Measurements from ENCODE around the gene ULK2. TPM values are rescaled to one million over a fixed set of nuclear protein-coding genes. Genes with fewer than 3 reads are reported as not detected.

ULK2 gene
- total RNA-seq, 1 experiment from 2014 or later, result 7.3 TPM

DNA sequence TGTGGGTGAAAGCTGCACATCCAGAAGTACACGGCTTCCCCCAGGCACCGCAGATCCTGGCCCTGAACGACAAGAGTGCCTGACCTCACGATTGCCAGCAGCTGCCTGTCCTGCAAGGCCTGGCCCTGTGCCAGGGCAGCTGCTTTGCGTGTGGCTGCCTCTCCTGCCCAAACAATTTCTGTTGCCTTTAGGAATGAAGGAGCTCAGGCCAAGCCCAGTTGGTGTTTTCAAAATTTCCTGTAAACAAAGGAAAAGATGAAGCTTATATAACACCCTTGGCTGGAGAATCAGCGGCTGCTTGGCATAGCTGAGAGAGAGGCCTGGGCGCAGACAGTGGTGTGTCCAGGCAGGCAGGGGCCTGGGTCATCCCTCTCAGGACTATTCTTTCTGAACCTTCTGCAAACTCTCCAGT, 139.6 kb downstream of the ULK2 start:
- H3K27ac ChIP-seq, result no peak overlapping the region
- H3K9me3 ChIP-seq (replicated peaks), result no peaks in the 10 kb centered on the region
- H3K4me3 ChIP-seq, result no peak overlapping the region
- H3K4me1 ChIP-seq (replicated peaks), result peaks cover 6% of the 10 kb centered on the region
- no peaks in the 10 kb centered on the region for H3K27me3 ChIP-seq (replicated peaks)
- H3K36me3 ChIP-seq, result no peaks in the 10 kb centered on the region
- peak; percentile 58 to 72 for DNase-seq (ENCODE audit: low read depth in 1 of 2, low spot score in 2 of 2)

- Histone ChIP-seq H3K36me3 (no peaks in the 10 kb centered on the region), H3K27me3 (replicated peaks) (no peaks in the 10 kb centered on the region), H3K9me3 (replicated peaks) (no peaks in the 10 kb centered on the region), H3K4me3 (no peak overlapping the region), H3K27ac (no peak overlapping the region), H3K4me1 (replicated peaks) (peaks cover 6% of the 10 kb centered on the region)
- no peak for DNase-seq (ENCODE audit: low read depth in 1 of 2, low spot score in 2 of 2)
These were observed 140.1 kb downstream of the ULK2 start for GRCh38 chr17:19727501-19728078.

DNA sequence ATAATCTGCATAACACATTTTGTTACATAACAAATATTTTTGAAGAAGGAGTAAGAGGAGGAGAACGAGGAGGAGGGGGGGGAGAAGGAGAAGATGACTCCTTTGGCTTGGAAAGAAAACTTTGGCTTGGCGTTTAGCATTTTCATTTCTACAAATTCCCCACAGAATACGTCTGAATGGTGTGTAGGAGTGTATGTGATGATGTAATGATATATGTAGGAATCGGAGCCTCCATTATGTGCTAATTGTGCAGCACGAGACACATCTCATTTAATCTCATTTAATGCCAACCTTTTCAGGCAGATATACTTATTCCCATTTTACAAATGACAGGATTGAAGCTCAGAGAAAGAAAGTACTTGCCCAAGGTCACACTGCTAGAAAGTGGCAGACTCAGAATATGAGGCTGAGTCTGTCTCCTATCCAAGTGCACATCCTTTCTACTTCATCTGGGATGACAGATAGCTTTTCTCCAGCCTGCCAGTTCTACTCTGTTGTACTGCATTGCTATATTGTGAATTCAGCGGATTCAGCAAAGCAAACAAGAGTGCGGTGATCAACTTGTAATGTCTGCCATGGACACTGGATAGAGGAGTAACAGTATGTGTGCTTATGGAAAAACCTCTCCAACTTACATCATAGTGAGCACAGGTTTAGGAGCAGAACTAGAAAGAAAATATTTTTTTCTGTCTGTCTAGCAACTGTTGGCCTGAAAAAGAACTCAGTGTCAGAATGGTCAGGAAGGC, 140.9 kb downstream of the ULK2 start:
- Histone ChIP-seq H3K4me3 (no peak overlapping the region), H3K27ac (no peak overlapping the region), H3K4me1 (replicated peaks) (peaks cover 6% of the 10 kb centered on the region), H3K9me3 (replicated peaks) (no peaks in the 10 kb centered on the region), H3K36me3 (no peaks in the 10 kb centered on the region), H3K27me3 (replicated peaks) (no peaks in the 10 kb centered on the region)
- DNase-seq (ENCODE audit: low read depth in 1 of 2, low spot score in 2 of 2), result no peak

DNA sequence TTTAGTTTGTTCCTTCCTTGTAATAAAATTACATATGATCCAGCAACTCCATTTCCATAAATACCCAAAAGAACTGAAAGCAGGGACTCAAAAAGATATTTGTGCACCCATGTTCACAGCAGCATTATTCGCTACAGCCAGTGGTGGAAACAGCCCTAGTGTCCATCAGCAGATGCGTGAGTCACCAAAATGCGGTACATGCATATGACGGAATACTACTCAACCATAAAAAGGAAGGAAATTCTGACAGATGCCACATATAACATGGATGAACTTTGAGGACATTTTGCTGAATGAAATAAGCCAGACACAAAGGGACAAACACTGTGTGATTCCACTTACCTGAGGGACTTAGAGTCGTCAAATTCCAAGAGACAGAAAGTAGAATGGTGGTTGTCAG, 142.2 kb downstream of the ULK2 start:
- Histone ChIP-seq H3K4me1 (replicated peaks) (peaks cover 6% of the 10 kb centered on the region), H3K36me3 (no peaks in the 10 kb centered on the region), H3K27me3 (replicated peaks) (no peaks in the 10 kb centered on the region), H3K9me3 (replicated peaks) (no peaks in the 10 kb centered on the region), H3K4me3 (no peak overlapping the region), H3K27ac (no peak overlapping the region)
- DNase-seq (ENCODE audit: low read depth in 1 of 2, low spot score in 2 of 2), result no peak

- no peak for DNase-seq (ENCODE audit: low read depth in 1 of 2, low spot score in 2 of 2)
- H3K4me3 ChIP-seq, result no peak overlapping the region
- H3K9me3 ChIP-seq (replicated peaks), result no peaks in the 10 kb centered on the region
- no peak overlapping the region for H3K27ac ChIP-seq
- no peaks in the 10 kb centered on the region for H3K27me3 ChIP-seq (replicated peaks)
- peaks cover 6% of the 10 kb centered on the region for H3K4me1 ChIP-seq (replicated peaks)
- no peaks in the 10 kb centered on the region for H3K36me3 ChIP-seq
These were observed 143.0 kb downstream of the ULK2 start for GRCh38 chr17:19724501-19725420.

- H3K27me3 ChIP-seq (replicated peaks), result no peaks in the 10 kb centered on the region
- H3K4me1 ChIP-seq (replicated peaks), result peaks cover 6% of the 10 kb centered on the region
- H3K9me3 ChIP-seq (replicated peaks), result no peaks in the 10 kb centered on the region
- no peaks in the 10 kb centered on the region for H3K36me3 ChIP-seq
- H3K4me3 ChIP-seq, result no peak overlapping the region
- DNase-seq (ENCODE audit: low read depth in 1 of 2, low spot score in 2 of 2), result no peak
- no peak overlapping the region for H3K27ac ChIP-seq
These were observed 143.8 kb downstream of the ULK2 start for GRCh38 chr17:19723964-19724363.

Other genes starting within 250 kb of the ULK2 start
- 22.1 and 35.7 TPM in 2 replicates for gene ALDH3A2, start 219.2 kb downstream of the ULK2 start, total RNA-seq (2014; rRNA removed; shearing (Covaris generic))
- not detected in 2 replicates for gene SLC47A2, start 151.4 kb downstream of the ULK2 start, total RNA-seq (2014; rRNA removed; shearing (Covaris generic))
- not detected in 2 replicates for gene ALDH3A1, start 119.6 kb downstream of the ULK2 start, total RNA-seq (2014; rRNA removed; shearing (Covaris generic))
- 18.2 and 19.0 TPM in 2 replicates for gene AKAP10, start 109.9 kb upstream of the ULK2 start, total RNA-seq (2014; rRNA removed; shearing (Covaris generic))
- gene SPECC1, start 141.4 kb upstream of the ULK2 start, total RNA-seq (2014; rRNA removed; shearing (Covaris generic)), result 62.3 and 81.0 TPM in 2 replicates

Measured in SJSA1 (cell line).